Measurements from ENCODE around the gene EXOC6B.

Gene EXOC6B

GRCh38 chr2:72325592-72326422 is 500.0 kb downstream of the EXOC6B start:
- H3K9ac ChIP-seq (ENCODE audit: low read length), result no peak overlapping the region
- no peak overlapping the region for H3K4me3 ChIP-seq (ENCODE audit: low read length)
- H3K4me1 ChIP-seq (ENCODE audit: control insufficient read depth, insufficient read depth, low read length), result no peaks in the 10 kb centered on the region
- H3K27me3 ChIP-seq (ENCODE audit: control insufficient read depth, insufficient read depth, low read length), result no peaks in the 10 kb centered on the region
- no peak overlapping the region for H3K27ac ChIP-seq (ENCODE audit: low read depth, low read length)
- H3K36me3 ChIP-seq (ENCODE audit: control insufficient read depth, insufficient read depth, low read length), result no peaks in the 10 kb centered on the region

- H3K9ac ChIP-seq (ENCODE audit: low read length), result no peak overlapping the region
- no peaks in the 10 kb centered on the region for H3K36me3 ChIP-seq (ENCODE audit: control insufficient read depth, insufficient read depth, low read length)
- no peak overlapping the region for H3K4me3 ChIP-seq (ENCODE audit: low read length)
- H3K27ac ChIP-seq (ENCODE audit: low read depth, low read length), result no peak overlapping the region
- no peaks in the 10 kb centered on the region for H3K27me3 ChIP-seq (ENCODE audit: control insufficient read depth, insufficient read depth, low read length)
- no peaks in the 10 kb centered on the region for H3K4me1 ChIP-seq (ENCODE audit: control insufficient read depth, insufficient read depth, low read length)
These were observed 509.1 kb downstream of the EXOC6B start for GRCh38 chr2:72316774-72317173.

GRCh38 chr2:72300147-72300684 is 525.6 kb downstream of the EXOC6B start:
- no peaks in the 10 kb centered on the region for H3K36me3 ChIP-seq (ENCODE audit: control insufficient read depth, insufficient read depth, low read length)
- no peak overlapping the region for H3K9ac ChIP-seq (ENCODE audit: low read length)
- H3K4me1 ChIP-seq (ENCODE audit: control insufficient read depth, insufficient read depth, low read length), result no peaks in the 10 kb centered on the region
- H3K4me3 ChIP-seq (ENCODE audit: low read length), result no peak overlapping the region
- H3K27me3 ChIP-seq (ENCODE audit: control insufficient read depth, insufficient read depth, low read length), result no peaks in the 10 kb centered on the region
- H3K27ac ChIP-seq (ENCODE audit: low read depth, low read length), result no peak overlapping the region

- H3K27me3 ChIP-seq (ENCODE audit: control insufficient read depth, insufficient read depth, low read length), result no peaks in the 10 kb centered on the region
- H3K4me1 ChIP-seq (ENCODE audit: control insufficient read depth, insufficient read depth, low read length), result no peaks in the 10 kb centered on the region
- H3K4me3 ChIP-seq (ENCODE audit: low read length), result no peak overlapping the region
- no peak overlapping the region for H3K27ac ChIP-seq (ENCODE audit: low read depth, low read length)
- no peaks in the 10 kb centered on the region for H3K36me3 ChIP-seq (ENCODE audit: control insufficient read depth, insufficient read depth, low read length)
- no peak overlapping the region for H3K9ac ChIP-seq (ENCODE audit: low read length)
These were observed 532.2 kb downstream of the EXOC6B start for GRCh38 chr2:72293620-72294019.

GRCh38 chr2:72292433-72292832 is 533.4 kb downstream of the EXOC6B start:
- no peaks in the 10 kb centered on the region for H3K36me3 ChIP-seq (ENCODE audit: control insufficient read depth, insufficient read depth, low read length)
- no peak overlapping the region for H3K27ac ChIP-seq (ENCODE audit: low read depth, low read length)
- H3K4me3 ChIP-seq (ENCODE audit: low read length), result no peak overlapping the region
- H3K4me1 ChIP-seq (ENCODE audit: control insufficient read depth, insufficient read depth, low read length), result no peaks in the 10 kb centered on the region
- H3K27me3 ChIP-seq (ENCODE audit: control insufficient read depth, insufficient read depth, low read length), result no peaks in the 10 kb centered on the region
- no peak overlapping the region for H3K9ac ChIP-seq (ENCODE audit: low read length)

- H3K4me1 ChIP-seq (ENCODE audit: control insufficient read depth, insufficient read depth, low read length), result no peaks in the 10 kb centered on the region
- H3K27me3 ChIP-seq (ENCODE audit: control insufficient read depth, insufficient read depth, low read length), result no peaks in the 10 kb centered on the region
- H3K36me3 ChIP-seq (ENCODE audit: control insufficient read depth, insufficient read depth, low read length), result no peaks in the 10 kb centered on the region
- H3K4me3 ChIP-seq (ENCODE audit: low read length), result no peak overlapping the region
- H3K27ac ChIP-seq (ENCODE audit: low read depth, low read length), result no peak overlapping the region
- no peak overlapping the region for H3K9ac ChIP-seq (ENCODE audit: low read length)
These were observed 534.8 kb downstream of the EXOC6B start for GRCh38 chr2:72291059-72291458.

GRCh38 chr2:72289736-72290135 is 536.1 kb downstream of the EXOC6B start:
- Histone ChIP-seq H3K27ac (ENCODE audit: low read depth, low read length) (no peak overlapping the region), H3K4me1 (ENCODE audit: control insufficient read depth, insufficient read depth, low read length) (no peaks in the 10 kb centered on the region), H3K27me3 (ENCODE audit: control insufficient read depth, insufficient read depth, low read length) (no peaks in the 10 kb centered on the region), H3K36me3 (ENCODE audit: control insufficient read depth, insufficient read depth, low read length) (no peaks in the 10 kb centered on the region), H3K4me3 (ENCODE audit: low read length) (no peak overlapping the region), H3K9ac (ENCODE audit: low read length) (no peak overlapping the region)

- Histone ChIP-seq H3K4me3 (ENCODE audit: low read length) (no peak overlapping the region), H3K27me3 (ENCODE audit: control insufficient read depth, insufficient read depth, low read length) (no peaks in the 10 kb centered on the region), H3K36me3 (ENCODE audit: control insufficient read depth, insufficient read depth, low read length) (no peaks in the 10 kb centered on the region), H3K9ac (ENCODE audit: low read length) (no peak overlapping the region), H3K27ac (ENCODE audit: low read depth, low read length) (no peak overlapping the region), H3K4me1 (ENCODE audit: control insufficient read depth, insufficient read depth, low read length) (no peaks in the 10 kb centered on the region)
These were observed 536.5 kb downstream of the EXOC6B start for GRCh38 chr2:72289283-72289682.

- H3K36me3 ChIP-seq (ENCODE audit: control insufficient read depth, insufficient read depth, low read length), result no peaks in the 10 kb centered on the region
These were observed 547.8 kb downstream of the EXOC6B start for GRCh38 chr2:72278046-72278445.

GRCh38 chr2:72276876-72277275 is 549.0 kb downstream of the EXOC6B start:
- Histone ChIP-seq H3K9ac (ENCODE audit: low read length) (no peak overlapping the region), H3K4me3 (ENCODE audit: low read length) (no peak overlapping the region), H3K36me3 (ENCODE audit: control insufficient read depth, insufficient read depth, low read length) (no peaks in the 10 kb centered on the region), H3K27ac (ENCODE audit: low read depth, low read length) (no peak overlapping the region), H3K27me3 (ENCODE audit: control insufficient read depth, insufficient read depth, low read length) (no peaks in the 10 kb centered on the region), H3K4me1 (ENCODE audit: control insufficient read depth, insufficient read depth, low read length) (no peaks in the 10 kb centered on the region)

More at GRCh38 chr2:72278046-72278445, 547.8 kb downstream of the EXOC6B start:
- no peak overlapping the region for H3K4me3 ChIP-seq (ENCODE audit: low read length)
- H3K27me3 ChIP-seq (ENCODE audit: control insufficient read depth, insufficient read depth, low read length), result no peaks in the 10 kb centered on the region
- no peak overlapping the region for H3K9ac ChIP-seq (ENCODE audit: low read length)
- H3K27ac ChIP-seq (ENCODE audit: low read depth, low read length), result no peak overlapping the region
- H3K4me1 ChIP-seq (ENCODE audit: control insufficient read depth, insufficient read depth, low read length), result no peaks in the 10 kb centered on the region

GRCh38 chr2:72276356-72276755 is 549.5 kb downstream of the EXOC6B start:
- Histone ChIP-seq H3K4me1 (ENCODE audit: control insufficient read depth, insufficient read depth, low read length) (no peaks in the 10 kb centered on the region), H3K4me3 (ENCODE audit: low read length) (no peak overlapping the region), H3K36me3 (ENCODE audit: control insufficient read depth, insufficient read depth, low read length) (no peaks in the 10 kb centered on the region), H3K27ac (ENCODE audit: low read depth, low read length) (no peak overlapping the region), H3K27me3 (ENCODE audit: control insufficient read depth, insufficient read depth, low read length) (no peaks in the 10 kb centered on the region), H3K9ac (ENCODE audit: low read length) (no peak overlapping the region)

- Histone ChIP-seq H3K4me3 (ENCODE audit: low read length) (no peak overlapping the region), H3K27ac (ENCODE audit: low read depth, low read length) (no peak overlapping the region), H3K9ac (ENCODE audit: low read length) (no peak overlapping the region), H3K4me1 (ENCODE audit: control insufficient read depth, insufficient read depth, low read length) (no peaks in the 10 kb centered on the region), H3K27me3 (ENCODE audit: control insufficient read depth, insufficient read depth, low read length) (no peaks in the 10 kb centered on the region), H3K36me3 (ENCODE audit: control insufficient read depth, insufficient read depth, low read length) (no peaks in the 10 kb centered on the region)
These were observed 550.7 kb downstream of the EXOC6B start for GRCh38 chr2:72275084-72275483.

GRCh38 chr2:72274380-72274797 is 551.4 kb downstream of the EXOC6B start:
- Histone ChIP-seq H3K9ac (ENCODE audit: low read length) (no peak overlapping the region), H3K36me3 (ENCODE audit: control insufficient read depth, insufficient read depth, low read length) (no peaks in the 10 kb centered on the region), H3K27me3 (ENCODE audit: control insufficient read depth, insufficient read depth, low read length) (no peaks in the 10 kb centered on the region), H3K27ac (ENCODE audit: low read depth, low read length) (no peak overlapping the region), H3K4me1 (ENCODE audit: control insufficient read depth, insufficient read depth, low read length) (no peaks in the 10 kb centered on the region), H3K4me3 (ENCODE audit: low read length) (no peak overlapping the region)

Measured in rectal smooth muscle tissue (tissue), 1 donor.